Measurements from ENCODE around the gene NTM.

- TF ChIP-seq CTCF (IDR thresholded peaks at IDR 0.05) (no peak), POLR2A (IDR thresholded peaks at IDR 0.05) (no peak), POLR2AphosphoS5 (IDR thresholded peaks at IDR 0.05) (no peak)
Measured at GRCh38 chr11:131514062-131514461, 143.6 kb downstream of the NTM start.

Data from transverse colon (tissue), 4 donors.